ENCODE results near the gene FLT4. TPM values are rescaled to one million over a fixed set of nuclear protein-coding genes. Genes with fewer than 3 reads are reported as not detected.

Gene FLT4
- total RNA-seq, 1 experiment from 2014 or later: 0.44 TPM

GRCh38 chr5:180590543-180591310 is 58.7 kb downstream of the FLT4 start:
- no TSS peak for BruUV-seq (replicated peaks)
- DNase-seq (ENCODE audit: low read depth, low spot score): no peak
- Histone ChIP-seq H3K4me1 (ENCODE audit: control insufficient read depth, insufficient read depth, low read length) (no peaks in the 10 kb centered on the region), H3K27me3 (ENCODE audit: control insufficient read depth, insufficient read depth, low read length) (peaks cover 2% of the 10 kb centered on the region), H3K9me3 (ENCODE audit: control insufficient read depth, insufficient read depth, low read depth, low read length) (no peaks in the 10 kb centered on the region), H3K4me3 (ENCODE audit: low read depth in 2 of 2, low read length in 2 of 2) (peak overlapping the region in 1 of 2 experiments; percentile 9; a peak in 1 of 4 replicates), H3K27ac (ENCODE audit: low read length) (no peak overlapping the region), H3K36me3 (ENCODE audit: control insufficient read depth, insufficient read depth, low read length) (no peaks in the 10 kb centered on the region)
- TF ChIP-seq TCF7L2 (IDR thresholded peaks at IDR 0.05; ENCODE audit: low read depth, low read length): no peak
- no peak for TF ChIP-seq POLR2AphosphoS5 (IDR thresholded peaks at IDR 0.05; ENCODE audit: low read depth, low read length)
- TF ChIP-seq SIN3A (IDR thresholded peaks at IDR 0.05; ENCODE audit: borderline replicate concordance, insufficient read depth, low read depth, low read length): no peak
- TF ChIP-seq, protein P1, sequence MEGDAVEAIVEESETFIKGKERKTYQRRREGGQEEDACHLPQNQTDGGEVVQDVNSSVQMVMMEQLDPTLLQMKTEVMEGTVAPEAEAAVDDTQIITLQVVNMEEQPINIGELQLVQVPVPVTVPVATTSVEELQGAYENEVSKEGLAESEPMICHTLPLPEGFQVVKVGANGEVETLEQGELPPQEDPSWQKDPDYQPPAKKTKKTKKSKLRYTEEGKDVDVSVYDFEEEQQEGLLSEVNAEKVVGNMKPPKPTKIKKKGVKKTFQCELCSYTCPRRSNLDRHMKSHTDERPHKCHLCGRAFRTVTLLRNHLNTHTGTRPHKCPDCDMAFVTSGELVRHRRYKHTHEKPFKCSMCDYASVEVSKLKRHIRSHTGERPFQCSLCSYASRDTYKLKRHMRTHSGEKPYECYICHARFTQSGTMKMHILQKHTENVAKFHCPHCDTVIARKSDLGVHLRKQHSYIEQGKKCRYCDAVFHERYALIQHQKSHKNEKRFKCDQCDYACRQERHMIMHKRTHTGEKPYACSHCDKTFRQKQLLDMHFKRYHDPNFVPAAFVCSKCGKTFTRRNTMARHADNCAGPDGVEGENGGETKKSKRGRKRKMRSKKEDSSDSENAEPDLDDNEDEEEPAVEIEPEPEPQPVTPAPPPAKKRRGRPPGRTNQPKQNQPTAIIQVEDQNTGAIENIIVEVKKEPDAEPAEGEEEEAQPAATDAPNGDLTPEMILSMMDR (IDR thresholded peaks at IDR 0.05): no peak
- TF ChIP-seq REST (IDR thresholded peaks at IDR 0.05; ENCODE audit: insufficient read depth in 1 of 2, low read depth in 2 of 2, low read length in 1 of 2): no peak
- ChIA-PET CTCF (no interaction called here), POLR2A (no interaction called here)
- no peak for ATAC-seq
- in situ Hi-C loops (cut with HindIII; ENCODE audit: low pct_unique_long_range_greater_than_20kb, low sequenced_read_pairs) (no loop called here), intact Hi-C loops (cut with micrococcal nuclease; ENCODE audit: unreplicated experiment) (no loop called here)

GRCh38 chr5:180589771-180590542 is 59.4 kb downstream of the FLT4 start:
- no peaks in the 10 kb centered on the region for H3K4me1 ChIP-seq (ENCODE audit: control insufficient read depth, insufficient read depth, low read length)
- H3K4me3 ChIP-seq (ENCODE audit: low read depth in 2 of 2, low read length in 2 of 2): peak overlapping the region; percentile 9 to 25; a peak in 2 of 4 replicates
- intact Hi-C loops (cut with micrococcal nuclease; ENCODE audit: unreplicated experiment): no loop called here
- no TSS peak for BruUV-seq (replicated peaks)
- no peaks in the 10 kb centered on the region for H3K9me3 ChIP-seq (ENCODE audit: control insufficient read depth, insufficient read depth, low read depth, low read length)
- H3K36me3 ChIP-seq (ENCODE audit: control insufficient read depth, insufficient read depth, low read length): no peaks in the 10 kb centered on the region
- in situ Hi-C loops (cut with HindIII; ENCODE audit: low pct_unique_long_range_greater_than_20kb, low sequenced_read_pairs): no loop called here
- H3K27ac ChIP-seq (ENCODE audit: low read length): no peak overlapping the region
- ATAC-seq (no peak), DNase-seq (ENCODE audit: low read depth, low spot score) (no peak)
- POLR2A ChIA-PET: no interaction called here
- peaks cover 2% of the 10 kb centered on the region for H3K27me3 ChIP-seq (ENCODE audit: control insufficient read depth, insufficient read depth, low read length)
- CTCF ChIA-PET: no interaction called here
- TF ChIP-seq SIN3A (IDR thresholded peaks at IDR 0.05; ENCODE audit: borderline replicate concordance, insufficient read depth, low read depth, low read length) (no peak), REST (IDR thresholded peaks at IDR 0.05; ENCODE audit: insufficient read depth in 1 of 2, low read depth in 2 of 2, low read length in 1 of 2) (no peak), TCF7L2 (IDR thresholded peaks at IDR 0.05; ENCODE audit: low read depth, low read length) (no peak), POLR2AphosphoS5 (IDR thresholded peaks at IDR 0.05; ENCODE audit: low read depth, low read length) (no peak)
- TF ChIP-seq, protein P1 (IDR thresholded peaks at IDR 0.05): no peak
